Astrocyte (in vitro differentiated cells and primary cell): ENCODE data around the gene ITPKA.

Experiments
- EZH2 ChIP-seq: IDR thresholded peaks from 2 replicates; pipeline ENCODE4 v1.6.1; 2012; ENCODE audit warnings: mild to moderate bottlenecking, low read length, inconsistent platforms; ENCODE audit not compliant: insufficient read depth
- TF ChIP-seq, protein P1 (sequence below): IDR thresholded peaks from 2 replicates; pipeline ENCODE4 v1.5.1; 2011; ENCODE audit warnings: low read depth, mild to moderate bottlenecking, inconsistent platforms, low read length, moderate library complexity; ENCODE audit not compliant: insufficient read depth

DNA sequence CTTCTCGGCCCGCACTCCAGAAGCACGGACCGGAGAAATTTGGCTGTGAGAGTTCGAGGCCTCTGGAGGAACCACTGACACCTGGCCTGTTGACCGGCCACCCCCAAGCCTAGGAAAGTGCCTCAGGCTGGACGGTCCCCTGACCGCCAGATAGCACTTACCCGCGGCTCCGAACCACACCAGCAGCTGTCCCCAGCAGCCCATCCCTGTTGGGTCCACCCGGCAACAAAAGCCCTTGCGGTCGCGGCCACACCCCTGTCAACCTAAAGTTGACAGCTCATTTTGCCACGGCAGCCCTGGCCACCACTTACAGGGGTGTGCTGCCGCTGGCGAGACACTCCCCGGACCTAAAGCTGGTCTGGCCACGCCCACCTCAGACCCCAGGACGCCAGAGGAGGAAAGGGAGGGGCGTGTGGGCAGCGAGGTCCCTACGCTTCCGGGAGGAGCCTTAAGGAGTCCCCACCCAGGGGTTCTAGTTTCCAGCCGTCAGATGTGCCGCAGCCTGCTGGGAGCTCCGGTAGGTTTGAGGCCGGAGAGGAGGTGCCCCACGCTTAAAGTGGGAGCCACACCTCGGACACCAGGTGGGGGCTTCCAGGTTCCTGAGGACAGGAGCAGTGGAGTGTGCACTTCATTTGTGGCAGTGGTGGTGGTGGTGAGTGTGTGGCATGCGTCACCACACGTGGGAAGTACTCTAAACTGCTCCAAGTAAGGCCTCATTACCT lies 20.0 kb downstream of the ITPKA start, which contains the start of gene LTK:
- peak; percentile 27 for TF ChIP-seq EZH2
- TF ChIP-seq, protein P1, sequence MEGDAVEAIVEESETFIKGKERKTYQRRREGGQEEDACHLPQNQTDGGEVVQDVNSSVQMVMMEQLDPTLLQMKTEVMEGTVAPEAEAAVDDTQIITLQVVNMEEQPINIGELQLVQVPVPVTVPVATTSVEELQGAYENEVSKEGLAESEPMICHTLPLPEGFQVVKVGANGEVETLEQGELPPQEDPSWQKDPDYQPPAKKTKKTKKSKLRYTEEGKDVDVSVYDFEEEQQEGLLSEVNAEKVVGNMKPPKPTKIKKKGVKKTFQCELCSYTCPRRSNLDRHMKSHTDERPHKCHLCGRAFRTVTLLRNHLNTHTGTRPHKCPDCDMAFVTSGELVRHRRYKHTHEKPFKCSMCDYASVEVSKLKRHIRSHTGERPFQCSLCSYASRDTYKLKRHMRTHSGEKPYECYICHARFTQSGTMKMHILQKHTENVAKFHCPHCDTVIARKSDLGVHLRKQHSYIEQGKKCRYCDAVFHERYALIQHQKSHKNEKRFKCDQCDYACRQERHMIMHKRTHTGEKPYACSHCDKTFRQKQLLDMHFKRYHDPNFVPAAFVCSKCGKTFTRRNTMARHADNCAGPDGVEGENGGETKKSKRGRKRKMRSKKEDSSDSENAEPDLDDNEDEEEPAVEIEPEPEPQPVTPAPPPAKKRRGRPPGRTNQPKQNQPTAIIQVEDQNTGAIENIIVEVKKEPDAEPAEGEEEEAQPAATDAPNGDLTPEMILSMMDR: no peak
